Brain microvascular endothelial cell (primary cell): Measurements from ENCODE around the gene UNC13C.

Experiments used
- DNase-seq: peaks from one replicate; pipeline ENCODE4 v3.0.0-alpha.2; 2020
- H3K27ac ChIP-seq: fragments of 250-450 bp; sonication (Bioruptor Pico); 2 replicates; pipeline ENCODE4 v1.5.1; 2020; ENCODE audit warnings: mild to moderate bottlenecking, moderate library complexity
- H3K27me3 ChIP-seq: fragments of 250-450 bp; sonication (Bioruptor Pico); replicated peaks from 2 replicates; pipeline ENCODE4 v1.5.1; 2020; ENCODE audit warnings: mild to moderate bottlenecking
- H3K36me3 ChIP-seq: fragments of 250-450 bp; sonication (Bioruptor Pico); replicated peaks from 2 replicates; pipeline ENCODE4 v1.5.1; 2020; ENCODE audit warnings: mild to moderate bottlenecking
- H3K4me3 ChIP-seq: 2 replicates; pipeline ENCODE4 v1.5.1; 2011; ENCODE audit warnings: low read depth, mild to moderate bottlenecking, control low read depth, low read length, moderate library complexity
- CTCF ChIP-seq: IDR thresholded peaks from 2 replicates; pipeline ENCODE4 v1.5.1; 2011; ENCODE audit warnings: low read depth, mild to moderate bottlenecking, moderate library complexity, low read length, control low read depth, inconsistent platforms; ENCODE audit errors: missing control alignments
- in situ Hi-C: cut with HindIII; loops from 2 replicates; pipeline ENCODE4 v1.10.0; 2017; ENCODE audit warnings: low sequenced_read_pairs, low pct_ligation_motif_present

The UNC13C gene

DNA sequence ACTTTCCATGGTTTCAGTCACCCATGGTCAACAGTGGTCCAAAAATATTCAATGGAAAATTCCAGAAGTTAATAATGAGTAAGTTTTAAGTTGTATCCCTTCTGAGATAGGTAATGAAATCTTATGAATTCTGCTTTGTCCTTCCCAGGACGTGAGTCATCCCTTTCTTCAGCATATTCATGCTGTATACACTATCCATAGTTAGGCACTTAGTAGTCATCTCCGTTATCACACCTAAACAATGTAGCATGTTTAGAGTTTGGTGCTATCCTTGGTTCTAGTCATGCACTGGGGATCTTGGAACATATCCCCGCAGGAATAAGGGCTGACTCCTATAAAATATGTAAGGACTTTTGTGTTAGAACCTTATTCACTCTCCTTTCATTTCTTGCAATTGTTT lies 153.2 kb downstream of the UNC13C start:
- in situ Hi-C loops = no loop called here
- DNase-seq = peak; percentile 19
- H3K36me3 ChIP-seq = no peaks in the 10 kb centered on the region
- no peak for TF ChIP-seq CTCF
- H3K4me3 ChIP-seq = no peak overlapping the region
- no peaks in the 10 kb centered on the region for H3K27me3 ChIP-seq
- no peak overlapping the region for H3K27ac ChIP-seq

DNA sequence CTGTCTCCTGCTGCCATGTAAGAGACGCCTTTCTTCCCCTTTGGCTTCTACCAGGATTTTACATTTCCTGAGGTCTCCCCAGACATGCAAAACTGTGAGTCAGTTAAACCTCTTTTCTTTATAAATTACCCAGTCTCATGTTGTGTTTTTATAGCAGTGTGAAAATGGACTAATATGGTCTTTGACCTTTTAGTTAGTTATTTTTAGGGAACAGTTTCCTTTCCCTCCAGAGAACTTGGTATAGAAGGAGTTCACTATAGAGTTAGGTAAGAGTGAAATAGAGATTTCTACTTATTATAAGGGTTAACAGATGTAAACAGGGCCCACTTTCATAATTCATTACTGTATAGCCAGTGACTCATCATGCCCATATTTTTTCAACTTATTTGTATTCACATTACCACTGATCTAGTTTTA lies 170.9 kb downstream of the UNC13C start:
- TF ChIP-seq CTCF = no peak
- Histone ChIP-seq H3K27me3 (no peaks in the 10 kb centered on the region), H3K4me3 (no peak overlapping the region), H3K27ac (peak overlapping the region; percentile 35), H3K36me3 (no peaks in the 10 kb centered on the region)
- no peak for DNase-seq
- in situ Hi-C loops = no loop called here

GRCh38 chr15:54150255-54150654 lies 172.0 kb downstream of the UNC13C start:
- Histone ChIP-seq H3K36me3 (no peaks in the 10 kb centered on the region), H3K27me3 (no peaks in the 10 kb centered on the region), H3K27ac (peak overlapping the region; percentile 33), H3K4me3 (no peak overlapping the region)
- in situ Hi-C loops = no loop called here
- peak; percentile 64 for DNase-seq
- TF ChIP-seq CTCF = no peak

GRCh38 chr15:54159012-54159411 lies 180.8 kb downstream of the UNC13C start:
- H3K27ac ChIP-seq = no peak overlapping the region
- no peak for TF ChIP-seq CTCF

DNA sequence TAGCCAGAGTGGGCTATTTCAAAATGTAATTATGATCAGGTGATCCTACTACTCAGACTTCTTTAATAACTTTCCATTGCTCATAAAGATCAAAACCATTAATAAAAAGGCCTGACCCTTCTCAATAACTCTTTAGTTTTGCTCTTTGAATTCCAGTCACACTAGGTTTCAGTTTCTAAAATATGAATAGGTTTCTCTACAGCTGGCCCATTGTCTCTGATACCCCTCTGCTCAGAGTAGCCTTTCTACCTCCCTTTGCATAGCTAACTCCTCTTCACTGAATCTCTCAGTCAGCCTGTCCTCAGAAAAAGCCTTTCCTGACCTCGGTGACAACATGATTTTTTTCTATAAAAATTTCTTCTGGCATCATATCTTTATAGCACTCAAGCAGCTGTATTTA lies 209.1 kb downstream of the UNC13C start:
- H3K27me3 ChIP-seq = no peaks in the 10 kb centered on the region
- no peak overlapping the region for H3K4me3 ChIP-seq
- no peak overlapping the region for H3K27ac ChIP-seq
- no peak for TF ChIP-seq CTCF
- H3K36me3 ChIP-seq = no peaks in the 10 kb centered on the region
- in situ Hi-C loops = no loop called here
- DNase-seq = no peak

More at GRCh38 chr15:54159012-54159411, 180.8 kb downstream of the UNC13C start:
- Histone ChIP-seq H3K4me3 (no peak overlapping the region), H3K36me3 (no peaks in the 10 kb centered on the region), H3K27me3 (no peaks in the 10 kb centered on the region)
- no peak for DNase-seq
- in situ Hi-C loops = no loop called here

- in situ Hi-C loops = no loop called here
- H3K4me3 ChIP-seq = no peak overlapping the region
- H3K36me3 ChIP-seq = no peaks in the 10 kb centered on the region
- H3K27me3 ChIP-seq = no peaks in the 10 kb centered on the region
- TF ChIP-seq CTCF = no peak
- no peak overlapping the region for H3K27ac ChIP-seq
- no peak for DNase-seq
These were observed 219.8 kb downstream of the UNC13C start for GRCh38 chr15:54197995-54198394.
